ENCODE results near the gene ASB6. TPM values are rescaled to one million over a fixed set of nuclear protein-coding genes. Genes with fewer than 3 reads are reported as not detected.
"Not testable (repeated sequence)": the region's sequence is repeated elsewhere in the genome, so short reads cannot be mapped to it uniquely, and the experiment has no call there.

The ASB6 gene
- total RNA-seq, 1 donor from 2014 or later: 10.6 TPM

DNA sequence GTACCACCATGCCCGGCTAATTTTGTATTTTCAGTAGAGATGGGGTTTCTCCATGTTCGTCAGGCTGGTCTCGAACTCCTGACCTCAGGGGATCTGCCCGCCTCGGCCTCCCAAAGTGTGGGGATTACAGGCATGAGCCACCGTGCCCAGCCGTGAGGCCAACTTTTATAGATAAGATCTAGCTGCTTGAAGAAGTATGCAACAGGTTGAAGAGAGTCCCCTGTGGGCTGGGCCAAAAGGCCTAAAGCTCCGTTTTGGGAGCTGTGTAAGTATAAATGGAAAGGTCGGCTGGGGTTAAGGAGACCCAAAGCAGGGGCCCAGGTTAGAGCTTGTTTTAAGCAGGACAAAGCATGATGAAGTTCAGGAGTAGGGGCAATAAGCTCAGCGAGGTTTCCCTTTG is 49.2 kb downstream of the ASB6 start:
- not testable (repeated sequence) for DNase-seq (ENCODE audit: low spot score in 2 of 2); FAIRE-seq

DNA sequence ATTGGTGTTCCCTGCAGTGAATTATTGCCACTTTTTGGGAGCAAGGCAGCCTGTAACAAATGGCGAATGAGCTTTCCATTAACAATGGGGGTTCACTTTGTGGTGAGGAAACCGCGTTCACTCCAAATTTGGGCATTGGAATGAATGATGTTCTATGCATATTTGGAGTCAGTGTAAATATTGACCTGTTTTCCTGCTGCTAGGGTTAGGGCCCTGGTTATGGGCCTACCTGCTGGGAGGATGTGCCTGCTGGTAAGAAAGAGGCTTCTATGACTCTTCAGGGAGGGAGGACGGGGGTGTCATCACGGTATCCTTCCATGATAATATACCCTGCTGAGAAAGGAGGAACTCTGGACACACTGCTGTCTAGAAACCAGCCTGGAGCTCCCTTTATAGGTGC is 50.0 kb downstream of the ASB6 start:
- DNase-seq (ENCODE audit: low spot score in 2 of 2) (no peak), FAIRE-seq (no peak)

DNA sequence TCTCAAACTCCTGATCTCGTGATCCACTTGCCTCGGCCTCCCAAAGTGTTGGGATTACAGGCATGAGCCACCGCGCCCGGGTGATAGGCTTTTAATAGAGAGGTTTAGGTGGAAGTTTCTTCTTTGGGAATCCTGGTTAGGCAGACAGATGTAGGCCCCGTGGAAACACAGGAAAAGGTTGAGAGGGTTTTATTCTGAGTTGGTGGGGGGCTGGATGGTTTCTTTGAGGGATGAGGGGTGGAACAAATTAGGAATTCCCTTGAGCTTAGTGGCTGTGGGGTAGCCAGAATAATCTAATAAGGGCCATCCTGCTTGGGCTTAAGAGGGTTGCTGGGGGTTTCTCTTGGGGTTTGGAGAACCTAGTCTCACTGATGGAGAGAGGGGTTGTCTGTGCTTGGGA is 51.5 kb downstream of the ASB6 start:
- FAIRE-seq (no peak), DNase-seq (ENCODE audit: low spot score in 2 of 2) (no peak)

DNA sequence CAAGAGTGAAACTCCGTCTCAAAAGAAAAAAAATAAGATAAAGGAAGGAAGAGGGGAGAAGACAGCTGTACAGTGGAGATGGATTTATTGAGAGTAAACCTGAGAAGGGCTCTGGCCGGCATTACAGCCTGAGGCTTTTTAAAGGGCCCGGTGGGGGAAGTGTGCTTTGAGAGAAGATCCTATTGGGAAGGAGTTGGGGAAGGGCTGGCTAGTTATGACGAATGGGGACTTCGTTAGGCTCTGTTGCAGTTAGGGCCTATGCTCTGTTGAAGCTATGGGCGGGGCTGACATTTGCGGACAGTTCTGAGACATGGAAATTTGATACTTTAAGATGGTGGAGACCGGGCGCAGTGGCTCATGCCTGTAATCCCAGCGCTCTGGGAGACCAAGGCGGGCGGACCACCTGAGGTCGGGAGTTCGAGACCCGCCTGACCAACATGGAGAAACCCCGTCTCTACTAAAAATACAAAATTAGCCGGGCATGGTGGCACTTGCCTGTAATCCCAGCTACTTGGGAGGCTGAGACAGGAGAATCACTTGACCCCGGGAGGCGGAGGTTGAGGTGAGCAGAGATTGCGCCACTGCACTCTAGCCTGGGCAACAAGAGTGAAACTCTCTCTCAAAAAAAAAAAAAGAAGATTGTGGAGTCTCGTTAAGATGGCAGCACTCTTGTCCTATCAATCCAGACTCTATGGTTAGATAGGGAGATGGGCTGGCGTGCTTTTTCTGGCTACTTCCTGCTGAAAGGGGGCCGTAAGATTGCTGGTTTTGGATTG is 54.3 kb downstream of the ASB6 start:
- FAIRE-seq: no peak
- DNase-seq (ENCODE audit: low spot score in 2 of 2): no peak

DNA sequence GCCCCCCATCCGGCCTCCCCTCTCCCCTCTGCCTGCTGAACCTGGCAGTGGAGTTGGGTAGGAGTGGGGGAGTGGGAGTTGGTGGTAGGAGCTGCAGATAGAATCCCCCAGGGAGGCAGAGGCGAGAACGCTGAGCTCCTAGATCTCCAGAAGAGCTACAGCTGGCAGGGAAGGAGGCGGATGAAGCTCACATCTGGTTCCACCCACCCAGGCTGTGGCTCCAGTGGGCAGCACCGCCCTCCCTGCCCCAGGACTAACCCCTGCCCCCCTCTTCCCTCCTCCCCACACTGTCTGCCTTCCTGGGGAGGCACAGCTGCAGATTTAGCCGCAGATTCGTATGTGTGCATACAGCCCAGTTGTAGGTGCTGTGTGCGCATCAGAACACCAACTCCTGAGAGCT is 55.3 kb downstream of the ASB6 start:
- FAIRE-seq: no peak

DNA sequence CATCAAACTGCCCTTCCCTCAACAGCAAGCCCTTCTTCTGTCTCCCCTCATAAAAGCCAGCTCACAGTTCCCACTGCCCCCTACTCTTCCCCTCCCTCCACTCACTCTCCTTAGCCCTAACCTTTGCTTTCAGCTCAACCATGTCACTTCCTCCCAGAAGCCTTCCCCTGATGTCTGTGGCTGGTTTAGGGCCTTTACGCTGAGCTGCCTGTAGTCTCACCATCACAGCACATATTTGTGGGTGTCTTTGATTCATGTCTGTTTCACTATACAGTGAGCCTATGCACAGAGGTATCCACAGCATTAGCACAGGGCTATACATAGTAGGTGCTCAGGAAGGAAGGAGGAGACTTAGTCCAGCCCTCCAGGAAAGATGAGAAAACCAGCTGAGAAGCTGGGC is 55.7 kb downstream of the ASB6 start:
- no peak for FAIRE-seq
- DNase-seq (ENCODE audit: low spot score in 2 of 2): no peak

More for the DNA sequence above, 55.3 kb downstream of the ASB6 start:
- DNase-seq (ENCODE audit: low spot score in 2 of 2): no peak

DNA sequence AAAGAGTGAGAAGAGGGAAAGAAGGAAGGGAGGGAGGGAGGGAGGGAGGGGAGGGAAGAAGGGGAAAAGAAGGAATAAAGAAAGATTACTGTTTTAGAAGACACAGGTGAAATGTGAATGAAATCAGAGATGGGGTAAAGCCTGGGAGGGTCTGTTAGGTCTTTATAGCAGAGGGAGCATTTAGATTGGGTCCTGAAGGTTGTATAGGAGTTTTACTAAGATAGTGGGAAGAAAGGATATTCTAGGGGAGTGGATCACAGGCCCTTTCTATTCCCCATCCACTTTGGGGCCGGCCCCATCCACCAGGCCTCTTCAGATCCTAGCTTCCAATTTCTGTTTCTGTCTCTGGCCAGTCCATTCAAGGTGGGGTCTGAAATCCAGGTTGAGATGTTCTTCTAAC is 56.6 kb downstream of the ASB6 start:
- DNase-seq (ENCODE audit: low spot score in 2 of 2) (no peak), FAIRE-seq (no peak)

Other genes starting within 250 kb of the ASB6 start
- not detected for gene C9orf50, start 21.1 kb downstream of the ASB6 start, total RNA-seq
- gene NTMT1, start 16.0 kb downstream of the ASB6 start, total RNA-seq: 11.4 TPM
- not detected for gene PRRX2, start 23.5 kb upstream of the ASB6 start, total RNA-seq
- gene PTGES, start 110.9 kb upstream of the ASB6 start, total RNA-seq: 3.7 TPM
- 38.3 TPM for gene TOR1B, start 161.0 kb upstream of the ASB6 start, total RNA-seq
- 21.6 TPM for gene TOR1A, start 182.0 kb upstream of the ASB6 start, total RNA-seq
- gene C9orf78, start 193.1 kb upstream of the ASB6 start, total RNA-seq: 53.8 TPM
- 11.8 TPM for gene USP20, start 193.3 kb upstream of the ASB6 start, total RNA-seq

All from frontal cortex (tissue), 4 donors.